Nephron progenitor cell (in vitro differentiated cells): ENCODE measurements around the gene SLC35F3.
"Not testable (repeated sequence)": the region's sequence is repeated elsewhere in the genome, so short reads cannot be mapped to it uniquely, and the experiment has no call there.

Experiments
- DNase-seq: peaks from one replicate; pipeline ENCODE4 v3.0.0; 2021
- H3K27ac Mint-ChIP-seq: 2 replicates; pipeline ENCODE4 v1.8.0; 2021; ENCODE audit warnings: mild to moderate bottlenecking, moderate library complexity, mixed read lengths
- H3K27me3 Mint-ChIP-seq: 2 replicates; pipeline ENCODE4 v1.8.0; 2021; ENCODE audit warnings: mild to moderate bottlenecking, low read depth, mixed read lengths; ENCODE audit not compliant: poor library complexity
- H3K36me3 Mint-ChIP-seq: 2 replicates; pipeline ENCODE4 v1.8.0; 2021; ENCODE audit warnings: low read depth, mixed read lengths
- H3K4me1 Mint-ChIP-seq: 2 replicates; pipeline ENCODE4 v1.8.0; 2021; ENCODE audit warnings: mixed read lengths
- H3K4me3 Mint-ChIP-seq: 2 replicates; pipeline ENCODE4 v1.8.0; 2021; ENCODE audit warnings: mild to moderate bottlenecking, moderate library complexity, mixed read lengths
- H3K9me3 Mint-ChIP-seq: 2 replicates; pipeline ENCODE4 v1.8.0; 2021; ENCODE audit warnings: mild to moderate bottlenecking, moderate library complexity, mixed read lengths
- CTCF ChIP-seq: fragments of 200-600 bp; sonication (generic); IDR thresholded peaks from 2 replicates; pipeline ENCODE4 v1.5.0; 2021; ENCODE audit warnings: antibody characterized with exemption

SLC35F3 gene

GRCh38 chr1:234342774-234343173, 438.3 kb downstream of the SLC35F3 start:
- TF ChIP-seq CTCF, result no peak
- Mint-ChIP-seq H3K27me3 (peaks cover 17% of the 10 kb centered on the region), H3K9me3 (peaks cover 38% of the 10 kb centered on the region), H3K4me1 (no peaks in the 10 kb centered on the region), H3K4me3 (no peak overlapping the region), H3K27ac (peak overlapping the region; percentile 34), H3K36me3 (no peaks in the 10 kb centered on the region)
- DNase-seq, result no peak

- Mint-ChIP-seq H3K9me3 (peaks cover 16% of the 10 kb centered on the region), H3K4me1 (no peaks in the 10 kb centered on the region), H3K27ac (no peak overlapping the region), H3K36me3 (no peaks in the 10 kb centered on the region), H3K4me3 (no peak overlapping the region), H3K27me3 (peaks cover 15% of the 10 kb centered on the region)
- TF ChIP-seq CTCF, result no peak
- no peak for DNase-seq
These were observed 440.8 kb downstream of the SLC35F3 start for GRCh38 chr1:234345237-234345636.

- Mint-ChIP-seq H3K27me3 (peaks cover 10% of the 10 kb centered on the region), H3K4me3 (no peak overlapping the region), H3K4me1 (no peaks in the 10 kb centered on the region), H3K27ac (no peak overlapping the region), H3K9me3 (peaks cover 4% of the 10 kb centered on the region), H3K36me3 (no peaks in the 10 kb centered on the region)
- no peak for DNase-seq
- no peak for TF ChIP-seq CTCF
These were observed 444.5 kb downstream of the SLC35F3 start for GRCh38 chr1:234348964-234349363.

GRCh38 chr1:234355782-234356510, 451.5 kb downstream of the SLC35F3 start:
- Mint-ChIP-seq H3K4me3 (no peak overlapping the region), H3K9me3 (no peaks in the 10 kb centered on the region), H3K36me3 (no peaks in the 10 kb centered on the region), H3K27me3 (peaks cover 5% of the 10 kb centered on the region), H3K4me1 (no peaks in the 10 kb centered on the region), H3K27ac (no peak overlapping the region)
- no peak for TF ChIP-seq CTCF
- DNase-seq, result no peak

GRCh38 chr1:234356615-234357269, 452.3 kb downstream of the SLC35F3 start:
- not testable (repeated sequence) for H3K4me1 Mint-ChIP-seq, H3K27me3 Mint-ChIP-seq, H3K4me3 Mint-ChIP-seq, H3K9me3 Mint-ChIP-seq, H3K27ac Mint-ChIP-seq, H3K36me3 Mint-ChIP-seq, DNase-seq

- peaks cover 8% of the 10 kb centered on the region for H3K27me3 Mint-ChIP-seq
- no peak overlapping the region for H3K27ac Mint-ChIP-seq
- no peaks in the 10 kb centered on the region for H3K36me3 Mint-ChIP-seq
- DNase-seq, result no peak
- H3K4me3 Mint-ChIP-seq, result no peak overlapping the region
- no peaks in the 10 kb centered on the region for H3K9me3 Mint-ChIP-seq
- no peaks in the 10 kb centered on the region for H3K4me1 Mint-ChIP-seq
- no peak for TF ChIP-seq CTCF
These were observed 453.4 kb downstream of the SLC35F3 start for GRCh38 chr1:234357831-234358230.
